Fibroblast of villous mesenchyme (primary cell): ENCODE data around the gene SPACA1. TPM values are rescaled to one million over a fixed set of nuclear protein-coding genes. Genes with fewer than 3 reads are reported as not detected.

Source experiments
- DNase-seq: peaks from one replicate; pipeline ENCODE4 v3.0.0-alpha.2; 2010; ENCODE audit warnings: low read depth
- H3K4me3 ChIP-seq: 2 replicates; pipeline ENCODE4 v1.5.1; 2011; ENCODE audit warnings: low read depth, mild to moderate bottlenecking, low read length
- CTCF ChIP-seq: IDR thresholded peaks from 2 replicates; pipeline ENCODE4 v1.5.1; 2012; ENCODE audit warnings: low read depth, mild to moderate bottlenecking, low read length; ENCODE audit not compliant: insufficient read depth
- total RNA-seq: library from RNA; depleted of rRNA; stranded (reverse); fragments of >200 nt; gene quantifications from 2 replicates; pipeline ENCODE4 v1.2.3, GENCODE V29; 2012

SPACA1 gene
- total RNA-seq, 1 donor: not detected

GRCh38 chr6:88048578-88048977, 937 bp downstream of the SPACA1 start:
- no peak for TF ChIP-seq CTCF
- no peak for DNase-seq

GRCh38 chr6:88050140-88050818, 2.6 kb downstream of the SPACA1 start:
- TF ChIP-seq CTCF: no peak
- no peak overlapping the region for H3K4me3 ChIP-seq
- no peak for DNase-seq

More at GRCh38 chr6:88048578-88048977, 937 bp downstream of the SPACA1 start:
- no peak overlapping the region for H3K4me3 ChIP-seq

- no peak overlapping the region for H3K4me3 ChIP-seq
- no peak for DNase-seq
- no peak for TF ChIP-seq CTCF
Measured at GRCh38 chr6:88059191-88059590, 11.6 kb downstream of the SPACA1 start.

GRCh38 chr6:88062376-88062775, 14.7 kb downstream of the SPACA1 start:
- TF ChIP-seq CTCF: no peak
- H3K4me3 ChIP-seq: no peak overlapping the region
- DNase-seq: no peak

- H3K4me3 ChIP-seq: no peak overlapping the region
- DNase-seq: no peak
- TF ChIP-seq CTCF: no peak
Measured at GRCh38 chr6:88072462-88072861, 24.8 kb downstream of the SPACA1 start.

- DNase-seq: no peak
- no peak overlapping the region for H3K4me3 ChIP-seq
- TF ChIP-seq CTCF: no peak
Measured at GRCh38 chr6:88074791-88075190, 27.1 kb downstream of the SPACA1 start.

GRCh38 chr6:88077305-88077704, 29.7 kb downstream of the SPACA1 start:
- no peak for TF ChIP-seq CTCF
- no peak for DNase-seq
- H3K4me3 ChIP-seq: no peak overlapping the region
